Neural progenitor cell (in vitro differentiated cells): ENCODE measurements around the gene KRT33B. TPM values are rescaled to one million over a fixed set of nuclear protein-coding genes. Genes with fewer than 3 reads are reported as not detected.
"Not testable (repeated sequence)": the region's sequence is repeated elsewhere in the genome, so short reads cannot be mapped to it uniquely, and the experiment has no call there.

ENCODE experiments used
- DNase-seq: peaks from one replicate; pipeline ENCODE4 v3.0.0-alpha.2; 2016; ENCODE audit warnings: low spot score
- H2AFZ ChIP-seq: fragments of 200-600 bp; sonication (generic); replicated peaks from 2 replicates; pipeline ENCODE4 v1.6.1; 2016; ENCODE audit warnings: antibody characterized with exemption
- H3F3A ChIP-seq: fragments of 200-600 bp; sonication (generic); 2 replicates; pipeline ENCODE4 v1.6.1; 2016; ENCODE audit warnings: antibody characterized with exemption, low read depth
- H3K27ac ChIP-seq: fragments of 200-600 bp; sonication (generic); 2 replicates; pipeline ENCODE4 v1.5.1; 2016; ENCODE audit warnings: mild to moderate bottlenecking
- H3K27me3 ChIP-seq: fragments of 200-600 bp; sonication (generic); 2 replicates; pipeline ENCODE4 v1.6.1; 2016; ENCODE audit warnings: mild to moderate bottlenecking, moderate library complexity
- H3K36me3 ChIP-seq: fragments of 200-600 bp; sonication (generic); 2 replicates; pipeline ENCODE4 v1.5.1; 2016
- H3K4me1 ChIP-seq: fragments of 200-600 bp; sonication (generic); 2 replicates; pipeline ENCODE4 v1.6.1; 2016; ENCODE audit warnings: mixed run types
- H3K4me2 ChIP-seq: fragments of 200-600 bp; sonication (generic); 2 replicates; pipeline ENCODE4 v1.6.1; 2016
- H3K4me3 ChIP-seq: fragments of 200-600 bp; sonication (generic); 2 replicates; pipeline ENCODE4 v1.5.1; 2016
- H3K79me2 ChIP-seq: fragments of 200-600 bp; sonication (generic); 2 replicates; pipeline ENCODE4 v1.6.1; 2016; ENCODE audit warnings: low read depth
- H3K9ac ChIP-seq: fragments of 200-600 bp; sonication (generic); 2 replicates; pipeline ENCODE4 v1.6.1; 2016
- H3K9me3 ChIP-seq: fragments of 200-600 bp; sonication (generic); 2 replicates; pipeline ENCODE4 v1.5.1; 2016; ENCODE audit warnings: low read depth
- H4K20me1 ChIP-seq: fragments of 200-600 bp; sonication (generic); 2 replicates; pipeline ENCODE4 v1.6.1; 2016; ENCODE audit warnings: low read depth
- H3K27ac Mint-ChIP-seq: 3 replicates; pipeline ENCODE4 v1.8.0; 2021; ENCODE audit warnings: mixed read lengths
- H3K27me3 Mint-ChIP-seq: 2 replicates; pipeline ENCODE4 v1.8.0; 2022; ENCODE audit warnings: low read depth, mild to moderate bottlenecking, inconsistent platforms, moderate library complexity, mixed read lengths; ENCODE audit not compliant: insufficient read depth
- H3K36me3 Mint-ChIP-seq: 3 replicates; pipeline ENCODE4 v1.8.0; 2021; ENCODE audit warnings: mixed read lengths
- H3K4me1 Mint-ChIP-seq: 3 replicates; pipeline ENCODE4 v1.8.0; 2021; ENCODE audit warnings: mixed read lengths
- H3K4me3 Mint-ChIP-seq: 3 replicates; pipeline ENCODE4 v1.8.0; 2021; ENCODE audit warnings: mild to moderate bottlenecking, moderate library complexity, mixed read lengths
- H3K9me3 Mint-ChIP-seq: 3 replicates; pipeline ENCODE4 v1.8.0; 2020; ENCODE audit warnings: mixed read lengths
- EZH2 ChIP-seq: fragments of 200-600 bp; sonication (generic); IDR thresholded peaks from 2 replicates; pipeline ENCODE4 v1.6.1; 2017; ENCODE audit warnings: antibody characterized with exemption, mild to moderate bottlenecking, moderate library complexity
- EZH2phosphoT487 ChIP-seq: fragments of 200-600 bp; sonication (generic); IDR thresholded peaks from 2 replicates; pipeline ENCODE4 v1.6.1; 2017; ENCODE audit warnings: antibody characterized with exemption
- total RNA-seq: library from RNA; depleted of rRNA; stranded (reverse); fragments of >200 nt; gene quantifications from 2 replicates; pipeline ENCODE4 v1.2.3, GENCODE V29; 2015; ENCODE audit warnings: low replicate concordance
- TF ChIP-seq, protein P1 (sequence below): fragments of 200-600 bp; sonication (generic); IDR thresholded peaks from 2 replicates; pipeline ENCODE4 v1.5.1; 2017; ENCODE audit warnings: antibody characterized with exemption, mild to moderate bottlenecking

Gene KRT33B
- total RNA-seq, 1 donor from 2014 or later: not detected

DNA sequence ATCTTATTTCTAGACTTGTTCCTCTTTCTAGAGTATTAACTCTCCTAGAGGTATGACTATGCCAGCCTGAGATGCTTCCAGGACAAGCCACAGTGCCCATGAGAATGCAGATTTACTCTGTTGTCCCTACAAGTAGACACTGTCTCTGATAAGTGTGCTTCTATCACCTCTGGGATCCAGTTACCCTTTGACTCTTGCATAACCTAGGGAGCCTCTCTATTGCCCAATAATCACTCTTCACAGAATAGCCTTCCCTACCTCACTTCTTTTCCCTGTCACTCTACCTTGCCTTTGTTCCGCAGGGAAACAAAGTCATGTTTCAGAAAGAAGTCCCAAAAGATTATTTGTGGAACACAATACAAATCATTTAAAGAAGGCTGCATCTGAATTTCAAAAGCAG, 14.1 kb upstream of the KRT33B start:
- H3K27ac ChIP-seq: no peak overlapping the region
- Mint-ChIP-seq H3K4me3 (no peak overlapping the region), H3K27me3 (peaks cover 2% of the 10 kb centered on the region), H3K4me1 (no peaks in the 10 kb centered on the region), H3K9me3 (peaks cover 8% of the 10 kb centered on the region), H3K36me3 (no peaks in the 10 kb centered on the region), H3K27ac (no peak overlapping the region)
- no peaks in the 10 kb centered on the region for H4K20me1 ChIP-seq
- H3F3A ChIP-seq: no peaks in the 10 kb centered on the region
- H3K9me3 ChIP-seq: no peaks in the 10 kb centered on the region
- DNase-seq: no peak
- no peaks in the 10 kb centered on the region for H3K79me2 ChIP-seq
- no peak overlapping the region for H2AFZ ChIP-seq
- H3K4me2 ChIP-seq: no peak overlapping the region
- no peaks in the 10 kb centered on the region for H3K4me1 ChIP-seq
- H3K27me3 ChIP-seq: no peaks in the 10 kb centered on the region
- no peaks in the 10 kb centered on the region for H3K36me3 ChIP-seq
- no peak overlapping the region for H3K4me3 ChIP-seq
- TF ChIP-seq, protein P1, sequence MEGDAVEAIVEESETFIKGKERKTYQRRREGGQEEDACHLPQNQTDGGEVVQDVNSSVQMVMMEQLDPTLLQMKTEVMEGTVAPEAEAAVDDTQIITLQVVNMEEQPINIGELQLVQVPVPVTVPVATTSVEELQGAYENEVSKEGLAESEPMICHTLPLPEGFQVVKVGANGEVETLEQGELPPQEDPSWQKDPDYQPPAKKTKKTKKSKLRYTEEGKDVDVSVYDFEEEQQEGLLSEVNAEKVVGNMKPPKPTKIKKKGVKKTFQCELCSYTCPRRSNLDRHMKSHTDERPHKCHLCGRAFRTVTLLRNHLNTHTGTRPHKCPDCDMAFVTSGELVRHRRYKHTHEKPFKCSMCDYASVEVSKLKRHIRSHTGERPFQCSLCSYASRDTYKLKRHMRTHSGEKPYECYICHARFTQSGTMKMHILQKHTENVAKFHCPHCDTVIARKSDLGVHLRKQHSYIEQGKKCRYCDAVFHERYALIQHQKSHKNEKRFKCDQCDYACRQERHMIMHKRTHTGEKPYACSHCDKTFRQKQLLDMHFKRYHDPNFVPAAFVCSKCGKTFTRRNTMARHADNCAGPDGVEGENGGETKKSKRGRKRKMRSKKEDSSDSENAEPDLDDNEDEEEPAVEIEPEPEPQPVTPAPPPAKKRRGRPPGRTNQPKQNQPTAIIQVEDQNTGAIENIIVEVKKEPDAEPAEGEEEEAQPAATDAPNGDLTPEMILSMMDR: no peak
- TF ChIP-seq EZH2 (no peak), EZH2phosphoT487 (no peak)
- H3K9ac ChIP-seq: no peak overlapping the region

DNA sequence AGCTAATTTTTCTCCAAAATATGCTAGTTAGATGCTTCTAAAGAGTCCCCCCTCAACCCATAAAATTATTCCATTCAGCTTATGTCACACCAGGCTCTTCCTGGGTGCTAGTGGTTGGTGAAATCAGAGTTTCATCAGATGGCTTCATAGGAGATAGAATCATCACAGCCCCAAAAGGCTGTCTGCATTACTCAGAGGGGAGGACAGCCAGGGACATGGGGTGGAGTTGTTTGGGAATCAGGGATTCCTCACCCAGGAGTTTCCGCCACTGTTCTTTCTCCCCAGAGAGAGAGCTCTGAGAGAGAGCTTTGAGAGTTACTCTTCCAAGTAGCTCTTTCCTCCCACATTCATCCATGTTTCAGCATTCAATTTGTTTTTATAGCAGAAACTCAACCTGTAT, 12.8 kb upstream of the KRT33B start:
- Histone ChIP-seq H3K27me3 (no peaks in the 10 kb centered on the region), H3K4me3 (no peak overlapping the region), H3K4me1 (no peaks in the 10 kb centered on the region), H3K4me2 (no peak overlapping the region), H3F3A (no peaks in the 10 kb centered on the region), H4K20me1 (no peaks in the 10 kb centered on the region), H3K79me2 (no peaks in the 10 kb centered on the region), H3K36me3 (no peaks in the 10 kb centered on the region), H2AFZ (no peak overlapping the region), H3K9me3 (no peaks in the 10 kb centered on the region), H3K9ac (no peak overlapping the region), H3K27ac (no peak overlapping the region)
- Mint-ChIP-seq H3K9me3 (peaks cover 6% of the 10 kb centered on the region), H3K4me1 (no peaks in the 10 kb centered on the region), H3K4me3 (no peak overlapping the region), H3K27ac (no peak overlapping the region), H3K36me3 (no peaks in the 10 kb centered on the region), H3K27me3 (peaks cover 2% of the 10 kb centered on the region)
- no peak for DNase-seq
- TF ChIP-seq, protein P1: no peak
- TF ChIP-seq EZH2phosphoT487 (no peak), EZH2 (no peak)

DNA sequence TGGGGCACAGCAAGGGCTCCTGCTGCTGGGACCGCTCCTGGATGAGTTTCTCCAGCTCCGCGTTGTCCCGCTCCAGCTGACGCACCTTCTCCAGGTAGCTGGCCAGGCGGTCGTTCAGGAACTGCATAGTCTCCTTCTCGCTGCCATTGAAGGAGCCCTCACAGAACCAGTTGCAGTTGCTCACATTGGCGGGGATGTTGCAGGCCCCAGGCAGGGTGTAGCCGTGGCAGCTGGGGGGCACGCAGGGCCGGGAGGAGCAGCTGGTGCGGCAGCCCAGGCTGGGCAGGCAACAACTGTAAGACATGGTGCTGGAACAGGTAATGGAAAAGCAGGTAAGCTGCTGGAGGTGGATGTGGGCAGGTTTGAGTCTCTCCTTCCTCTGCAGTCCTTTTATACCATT, 12.3 kb upstream of the KRT33B start, which contains the start of gene KRT34:
Gene KRT34, minus strand, starts transcription at position 364 of the 400 bp plus-strand sequence. Its CDS starts 60 bp downstream, at position 304.
- H3K79me2 ChIP-seq, H3K9ac ChIP-seq, H3K4me1 Mint-ChIP-seq, H3K27me3 Mint-ChIP-seq, DNase-seq, H2AFZ ChIP-seq, H3K4me3 Mint-ChIP-seq, H3K4me3 ChIP-seq, H3K27ac ChIP-seq, H3K9me3 Mint-ChIP-seq, H4K20me1 ChIP-seq, H3K4me2 ChIP-seq, H3K36me3 ChIP-seq, H3K27me3 ChIP-seq, H3F3A ChIP-seq, H3K27ac Mint-ChIP-seq, H3K36me3 Mint-ChIP-seq, H3K9me3 ChIP-seq, H3K4me1 ChIP-seq: not testable (repeated sequence)

DNA sequence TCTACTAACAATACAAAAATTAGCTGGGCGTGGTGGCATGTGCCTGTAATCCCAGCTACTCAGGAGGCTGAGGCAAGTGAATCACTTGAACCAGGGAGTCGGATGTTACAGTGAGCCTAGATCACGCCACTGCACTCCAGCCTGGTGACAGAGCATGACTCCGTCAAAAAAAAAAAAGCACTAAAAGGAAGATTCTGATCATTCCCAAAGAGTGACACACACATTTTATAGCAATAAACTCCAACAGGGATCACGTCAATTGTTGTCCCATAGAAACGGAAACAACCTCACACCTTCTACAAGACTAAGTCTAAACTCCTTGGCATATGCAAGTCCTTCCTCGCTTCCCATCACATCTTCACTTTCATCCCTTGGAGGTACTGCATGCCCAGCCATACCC, 10.5 kb upstream of the KRT33B start:
- not testable (repeated sequence) for H3K27ac ChIP-seq, H3K9me3 Mint-ChIP-seq, H4K20me1 ChIP-seq, H3K9ac ChIP-seq, H3K36me3 Mint-ChIP-seq, H3K27me3 ChIP-seq, H2AFZ ChIP-seq, H3K4me3 ChIP-seq, H3K4me3 Mint-ChIP-seq, H3K4me1 ChIP-seq, H3F3A ChIP-seq, H3K36me3 ChIP-seq, DNase-seq, H3K79me2 ChIP-seq, H3K4me2 ChIP-seq, H3K27me3 Mint-ChIP-seq, H3K4me1 Mint-ChIP-seq, H3K9me3 ChIP-seq, H3K27ac Mint-ChIP-seq
